ENCODE data around the gene DTNBP1. TPM values are rescaled to one million over a fixed set of nuclear protein-coding genes. Genes with fewer than 3 reads are reported as not detected.
A peak's percentile ranks its signal among the peaks of the same experiment; 100 is the strongest.

DTNBP1 gene
- total RNA-seq, 1 donor from 2014 or later: 27.0 TPM

DNA sequence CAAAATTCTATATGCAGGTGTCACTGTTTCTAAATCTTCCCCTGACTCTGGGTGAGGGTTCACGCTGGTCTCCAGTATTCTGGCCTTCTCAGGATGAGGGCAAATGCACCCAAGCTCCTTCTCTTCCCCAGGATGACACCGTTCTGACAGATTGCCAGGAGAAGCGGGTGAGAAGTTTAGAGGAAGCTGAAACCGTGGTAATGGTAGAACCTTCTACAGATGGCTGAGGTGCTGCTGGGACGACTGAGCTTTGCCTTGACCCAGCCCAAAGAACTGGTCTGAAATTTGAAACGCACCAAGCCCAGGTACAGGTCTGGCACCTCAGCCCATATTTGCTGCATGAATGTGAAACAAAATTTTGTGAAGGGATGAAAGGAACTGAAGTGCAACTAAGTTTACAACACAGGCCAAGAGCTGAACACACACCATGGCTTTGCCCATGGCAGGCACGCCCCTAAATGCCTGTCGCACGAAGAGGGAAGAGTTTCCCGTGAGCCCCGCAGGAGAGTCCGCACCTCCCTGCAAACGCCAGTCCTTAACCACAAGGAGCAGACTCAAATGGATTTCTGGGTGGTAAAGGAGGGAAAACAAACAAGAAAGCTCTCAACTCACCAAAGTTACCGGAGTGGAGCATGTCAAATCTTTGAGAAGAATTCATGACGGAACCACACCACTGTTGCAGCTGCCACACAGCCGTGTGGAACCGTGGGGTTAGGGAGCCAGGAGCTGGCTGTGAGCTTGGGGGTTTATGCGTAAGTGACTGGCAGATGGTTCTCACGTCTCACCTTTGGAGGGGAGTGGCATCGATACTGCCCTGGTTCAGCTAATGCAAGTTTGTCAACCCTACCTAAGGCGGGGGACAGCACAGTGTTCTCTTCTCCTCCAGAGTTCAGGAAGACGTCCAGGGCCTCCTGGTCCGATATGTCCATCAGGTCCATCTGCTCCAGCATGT, 138.9 kb downstream of the DTNBP1 start:
- no peak for ATAC-seq
- intact Hi-C loops (cut with micrococcal nuclease): no loop called here
- DNase-seq: peak; percentile 16

DNA sequence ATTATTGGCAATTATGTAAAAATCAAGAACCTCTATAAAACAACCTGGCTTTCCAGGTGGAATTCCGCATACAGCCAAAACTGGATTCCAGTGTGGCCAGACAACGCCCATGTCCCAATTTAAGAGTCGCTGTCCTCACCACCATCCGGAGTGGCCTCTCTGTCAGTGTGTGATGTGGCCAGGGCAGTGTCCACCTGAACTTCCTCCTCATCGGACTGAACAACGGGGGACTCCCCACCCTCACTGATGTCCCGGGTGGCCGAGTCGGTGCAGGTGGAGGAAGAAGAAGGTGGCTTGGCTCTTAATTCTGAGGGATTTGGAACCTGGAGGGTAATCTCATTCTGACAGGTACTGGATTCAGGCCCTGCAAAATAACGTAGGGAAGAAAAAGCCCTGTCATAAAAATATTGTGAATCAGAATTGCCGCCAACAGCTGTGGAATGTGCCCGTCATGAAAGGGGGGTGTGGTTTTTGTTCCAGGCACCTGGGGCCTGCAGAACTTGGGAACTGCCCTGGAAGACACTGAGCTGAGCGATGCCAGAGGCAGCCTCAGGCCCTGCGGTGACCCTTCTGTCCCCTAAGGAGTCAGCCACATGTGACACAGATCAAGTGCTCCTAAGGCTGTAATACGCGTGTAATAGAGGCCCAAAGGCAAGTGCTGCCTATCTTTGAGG, 139.8 kb downstream of the DTNBP1 start:
- DNase-seq: peak; percentile 39
- intact Hi-C loops (cut with micrococcal nuclease): no loop called here
- ATAC-seq: peak; percentile 68

DNA sequence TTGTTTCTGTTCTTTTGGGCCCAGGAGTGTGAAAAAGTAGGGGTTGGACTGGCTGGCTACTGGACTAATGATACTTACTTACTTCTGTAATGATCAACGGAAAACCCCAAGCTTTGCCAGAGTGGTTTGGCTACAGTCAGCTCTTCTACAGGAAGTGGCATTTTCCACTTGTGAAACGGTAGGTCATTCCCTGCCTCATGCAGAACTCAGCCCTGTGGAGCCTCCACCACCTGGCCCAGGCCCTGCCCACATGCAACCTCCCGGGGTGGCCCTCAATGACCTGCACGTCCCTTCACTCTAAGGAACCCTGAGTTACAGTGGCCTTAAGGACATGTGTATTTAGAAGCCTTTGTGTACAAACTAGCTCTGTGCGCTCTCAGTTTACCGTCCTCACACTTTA, 140.4 kb downstream of the DTNBP1 start:
- ATAC-seq (peak; percentile 15), DNase-seq (peak; percentile 31)
- intact Hi-C loops (cut with micrococcal nuclease): no loop called here

DNA sequence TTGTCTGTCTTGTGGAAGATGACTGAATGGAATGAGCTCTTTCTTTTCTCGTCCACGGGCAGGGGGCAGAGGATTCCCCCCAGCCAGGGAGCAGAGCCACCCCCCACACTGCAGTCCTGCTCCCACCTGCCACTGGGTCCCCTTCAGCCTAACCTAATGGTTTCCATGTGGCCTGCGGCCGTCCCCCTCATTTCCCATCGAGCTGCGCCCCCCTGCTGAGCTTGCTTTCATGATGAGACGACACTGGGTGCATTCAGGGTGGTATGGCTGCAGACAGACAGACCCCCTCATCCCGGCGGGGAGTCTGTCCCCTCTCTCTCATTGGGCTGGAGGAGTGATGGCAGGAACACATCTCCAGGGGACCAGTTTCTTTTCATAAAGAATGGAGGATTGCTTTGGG, 140.8 kb downstream of the DTNBP1 start:
- ATAC-seq: no peak
- intact Hi-C loops (cut with micrococcal nuclease): no loop called here
- DNase-seq: peak; percentile 28

DNA sequence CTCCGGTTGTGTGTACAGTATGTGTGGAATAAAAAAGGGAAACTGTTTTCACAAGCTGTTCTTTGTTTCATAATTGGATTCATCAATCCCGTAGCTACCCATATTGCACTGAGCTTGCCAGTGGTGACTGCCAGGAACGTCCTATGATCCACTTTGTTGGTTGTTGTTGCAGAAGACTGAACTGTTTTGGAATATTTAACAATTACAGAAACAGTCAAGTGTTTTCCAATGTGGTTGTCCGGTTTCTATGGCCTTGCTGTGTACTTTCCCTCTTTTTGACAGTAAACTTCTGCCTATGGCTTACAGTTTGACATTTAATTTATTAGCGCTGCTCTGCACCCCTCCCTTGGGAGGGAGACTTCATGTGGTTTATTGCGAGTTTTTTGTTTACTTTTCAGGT, 141.2 kb downstream of the DTNBP1 start:
- no peak for ATAC-seq
- DNase-seq: peak; percentile 20
- intact Hi-C loops (cut with micrococcal nuclease): no loop called here

DNA sequence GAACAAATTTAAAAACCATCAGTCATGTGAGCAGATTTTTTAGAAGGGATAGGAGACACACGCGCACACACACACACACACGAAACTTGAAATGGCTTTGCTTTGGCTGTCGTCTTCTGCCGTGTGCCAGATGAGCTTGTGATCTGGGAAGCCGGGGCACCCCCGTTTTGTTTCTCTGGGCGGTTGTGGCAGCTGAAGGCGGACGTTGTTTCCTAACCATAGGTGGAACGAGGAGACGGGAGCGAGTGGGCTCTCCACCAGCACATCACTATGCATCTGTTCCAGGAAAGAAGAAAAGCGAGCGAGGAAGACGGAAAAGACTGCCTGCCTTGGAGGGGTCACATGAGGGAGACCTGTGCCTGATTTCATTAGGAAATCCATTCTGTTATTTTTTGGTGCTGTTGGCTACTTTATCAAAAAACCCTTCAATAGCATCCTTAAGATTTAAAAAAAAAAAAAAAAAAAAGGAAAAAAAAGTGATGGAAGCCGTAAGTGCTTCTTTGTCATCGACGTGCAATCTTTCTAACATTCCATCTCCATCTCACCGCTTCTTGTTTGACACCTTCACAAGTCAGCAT, 142.1 kb downstream of the DTNBP1 start:
- no peak for ATAC-seq

DNA sequence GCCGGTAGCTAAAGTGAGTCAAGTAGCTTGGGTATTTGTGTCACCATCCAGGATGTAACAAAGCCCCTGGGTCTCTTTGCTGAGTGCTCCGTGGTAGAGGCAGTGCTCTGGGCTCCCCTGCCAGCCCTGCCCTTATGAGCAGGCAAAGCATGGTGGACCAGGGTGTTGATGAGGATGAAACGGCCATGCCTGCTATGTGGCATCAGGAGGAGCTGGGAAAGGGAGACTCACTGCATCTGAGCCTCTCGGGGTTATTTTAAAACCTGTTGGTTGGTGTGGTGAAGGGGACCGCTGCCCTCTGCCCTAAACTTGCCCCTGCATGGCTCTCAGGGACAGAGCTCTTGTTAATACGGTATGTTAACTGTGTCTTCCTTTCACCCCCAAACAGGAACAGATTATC, 143.1 kb downstream of the DTNBP1 start:
- intact Hi-C loops (cut with micrococcal nuclease): no loop called here
- no peak for ATAC-seq
- DNase-seq: no peak

More for the DNA sequence above, 142.1 kb downstream of the DTNBP1 start:
- intact Hi-C loops (cut with micrococcal nuclease): no loop called here
- DNase-seq: no peak

DNA sequence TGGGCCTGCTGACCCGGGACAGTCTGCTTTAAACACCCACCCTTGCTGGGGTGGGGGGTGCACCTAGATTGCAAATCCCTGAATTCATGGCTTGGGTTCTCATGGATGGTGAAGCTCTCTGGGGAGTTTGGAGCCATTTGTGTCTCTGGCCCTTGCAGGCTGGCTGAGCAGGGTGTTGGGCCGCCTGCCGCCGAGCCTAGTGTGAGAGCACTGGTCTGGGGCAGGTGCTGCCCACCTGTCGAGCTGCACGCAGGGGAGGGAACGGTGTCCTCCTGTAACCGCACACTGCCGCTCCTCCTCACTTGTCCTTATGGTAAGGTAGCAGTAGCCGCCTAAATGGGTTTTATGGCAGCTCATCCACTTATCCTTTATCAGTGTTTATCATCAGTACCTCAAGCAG, 143.9 kb downstream of the DTNBP1 start:
- ATAC-seq (no peak), DNase-seq (no peak)
- intact Hi-C loops (cut with micrococcal nuclease): no loop called here

DNA sequence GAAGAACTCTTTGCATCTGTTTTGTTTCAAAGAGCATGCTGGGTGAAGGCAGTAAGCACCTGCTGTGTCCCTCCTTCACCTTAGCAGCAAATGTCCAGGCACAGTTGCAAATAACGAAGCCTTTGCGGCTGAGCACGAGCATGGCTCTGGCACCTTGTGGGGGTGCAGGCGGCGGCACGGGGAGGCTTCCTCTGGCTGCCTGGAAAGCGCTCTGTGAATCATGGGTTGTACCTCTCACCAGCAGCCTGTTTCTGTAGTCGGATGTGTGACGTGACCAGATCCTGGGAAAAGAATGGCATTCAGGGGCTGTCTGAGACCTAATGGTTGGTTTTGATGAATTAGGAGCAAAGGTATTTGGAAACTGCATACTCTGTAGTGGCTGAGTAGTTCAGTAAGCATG, 144.8 kb downstream of the DTNBP1 start:
- DNase-seq (no peak), ATAC-seq (no peak)
- intact Hi-C loops (cut with micrococcal nuclease): no loop called here

DNA sequence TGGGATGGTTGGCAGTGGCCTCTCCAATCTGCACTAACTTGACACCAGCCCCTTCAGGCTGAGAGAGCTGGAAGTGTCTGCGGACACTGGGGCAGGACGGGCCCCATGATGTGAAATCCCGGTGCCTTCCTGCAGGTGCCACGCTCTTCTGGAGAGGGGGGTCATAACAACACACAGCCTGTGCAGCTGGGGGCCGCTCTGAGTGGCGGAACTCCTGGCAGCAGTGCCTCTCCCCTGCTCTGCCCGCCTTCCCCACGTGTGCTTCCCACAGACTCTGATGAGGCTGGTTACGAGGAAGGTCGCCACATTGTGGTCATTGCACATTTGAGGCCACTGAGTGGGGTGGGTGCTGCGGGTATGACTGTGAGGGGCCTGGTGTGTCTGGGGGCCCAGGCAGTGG, 145.2 kb downstream of the DTNBP1 start:
- no peak for ATAC-seq
- intact Hi-C loops (cut with micrococcal nuclease): no loop called here
- no peak for DNase-seq

DNA sequence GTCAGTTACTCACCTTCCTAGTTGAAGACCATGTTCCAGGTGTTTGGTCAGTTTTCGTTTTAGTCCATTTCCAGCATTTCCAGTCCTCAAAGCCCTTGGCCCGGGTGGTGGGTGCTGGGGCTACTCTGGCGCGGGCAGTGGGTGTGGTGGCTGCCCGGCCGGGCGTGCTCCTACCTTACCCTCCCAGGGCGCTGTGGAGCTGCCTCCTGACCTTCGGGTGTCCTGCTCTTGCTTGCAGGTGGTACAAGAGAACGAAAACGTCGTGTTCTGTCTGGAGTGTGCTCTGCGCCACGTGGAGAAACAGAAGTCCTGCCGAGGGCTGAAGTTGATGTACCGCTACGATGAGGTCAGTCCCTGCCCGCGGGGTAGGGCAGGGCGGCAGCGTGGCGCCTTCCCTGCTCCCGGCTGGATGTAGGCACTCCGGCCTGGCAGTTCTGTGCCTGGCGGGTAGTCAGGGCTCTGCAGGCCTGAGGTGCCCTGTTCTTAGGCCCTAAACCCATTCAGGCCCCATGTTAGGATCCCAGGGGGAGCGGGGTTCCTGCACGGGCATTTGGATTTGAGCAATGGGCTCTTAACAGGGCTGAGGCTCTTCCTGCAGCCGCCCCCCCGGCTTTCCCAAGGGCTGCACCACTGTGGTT, 145.8 kb downstream of the DTNBP1 start:
- no peak for ATAC-seq
- no peak for DNase-seq
- intact Hi-C loops (cut with micrococcal nuclease): no loop called here

DNA sequence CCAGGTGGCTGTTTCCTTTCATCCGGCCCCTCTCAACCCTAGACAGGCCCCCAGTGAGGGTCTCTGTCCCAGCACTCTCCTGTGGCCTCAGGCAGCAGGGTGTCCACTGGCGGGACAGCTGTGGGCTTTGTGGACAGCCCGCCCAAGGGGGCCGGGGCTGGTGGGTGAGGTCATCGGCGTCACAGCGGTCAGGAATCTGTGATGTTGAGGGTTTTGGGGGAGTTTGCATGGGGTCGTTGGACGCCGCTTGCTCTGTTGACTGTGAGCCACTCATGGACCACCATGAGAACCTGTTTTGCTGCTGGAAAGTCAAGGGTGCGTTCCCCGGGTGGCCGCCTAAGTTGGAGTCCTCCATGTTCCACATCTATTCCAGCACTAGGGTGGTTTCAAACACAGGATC, 146.4 kb downstream of the DTNBP1 start:
- DNase-seq (no peak), ATAC-seq (no peak)
- intact Hi-C loops (cut with micrococcal nuclease): no loop called here

DNA sequence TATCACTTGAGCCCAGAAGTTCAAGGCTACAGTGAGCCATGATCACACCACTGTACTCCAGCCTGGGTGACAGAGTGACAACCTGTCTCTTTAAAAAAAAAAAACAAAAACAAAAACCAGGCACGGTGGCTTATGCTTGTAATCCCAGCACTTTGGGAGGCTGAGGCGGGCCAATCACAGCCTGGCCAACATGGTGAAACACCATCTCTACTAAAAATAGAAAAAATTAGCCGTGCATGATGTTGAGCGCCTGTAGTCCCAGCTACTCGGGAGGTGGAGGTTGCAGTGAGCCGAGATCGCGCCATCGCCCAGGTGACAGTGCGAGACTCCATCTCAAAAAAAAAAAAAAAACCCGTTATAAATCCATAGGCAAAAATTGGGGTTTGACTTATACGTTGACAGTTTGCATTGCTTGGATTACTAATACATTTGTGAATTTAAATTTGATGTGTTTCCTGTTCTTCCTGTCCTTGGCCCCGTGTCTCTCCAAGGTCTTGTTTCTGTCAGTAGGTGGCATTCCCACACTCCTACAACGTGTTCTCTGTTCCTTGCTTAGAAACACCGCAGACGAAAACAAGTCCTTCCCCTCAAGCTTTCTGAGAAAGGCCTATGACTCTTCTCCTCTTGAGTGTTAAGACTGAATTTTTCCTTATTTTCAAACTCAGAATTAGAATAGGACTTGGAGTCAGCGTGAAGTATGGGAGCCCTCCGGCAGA, 147.0 kb downstream of the DTNBP1 start:
- intact Hi-C loops (cut with micrococcal nuclease): no loop called here
- peak; percentile 46 for ATAC-seq
- DNase-seq: peak; percentile 58

DNA sequence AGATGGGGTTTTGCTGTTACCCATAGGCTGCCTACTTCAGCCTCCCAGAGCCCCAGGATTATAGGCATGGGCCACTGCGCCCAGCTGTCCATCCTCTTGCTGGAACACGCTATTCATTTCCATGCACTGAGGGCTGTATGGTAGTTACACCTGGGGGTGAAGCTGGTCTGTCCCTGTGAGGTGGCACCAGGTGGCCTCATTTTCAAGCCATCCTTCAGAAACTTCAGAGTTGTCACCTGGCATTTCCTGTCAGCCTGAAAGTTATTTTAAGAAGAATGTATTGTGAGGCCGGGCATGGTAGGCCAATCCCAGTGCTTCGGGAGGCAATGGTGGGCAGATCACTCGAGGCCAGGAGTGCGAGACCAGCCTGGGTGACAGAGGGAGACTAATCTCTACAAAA, 147.6 kb downstream of the DTNBP1 start:
- DNase-seq (no peak), ATAC-seq (no peak)
- intact Hi-C loops (cut with micrococcal nuclease): no loop called here

DNA sequence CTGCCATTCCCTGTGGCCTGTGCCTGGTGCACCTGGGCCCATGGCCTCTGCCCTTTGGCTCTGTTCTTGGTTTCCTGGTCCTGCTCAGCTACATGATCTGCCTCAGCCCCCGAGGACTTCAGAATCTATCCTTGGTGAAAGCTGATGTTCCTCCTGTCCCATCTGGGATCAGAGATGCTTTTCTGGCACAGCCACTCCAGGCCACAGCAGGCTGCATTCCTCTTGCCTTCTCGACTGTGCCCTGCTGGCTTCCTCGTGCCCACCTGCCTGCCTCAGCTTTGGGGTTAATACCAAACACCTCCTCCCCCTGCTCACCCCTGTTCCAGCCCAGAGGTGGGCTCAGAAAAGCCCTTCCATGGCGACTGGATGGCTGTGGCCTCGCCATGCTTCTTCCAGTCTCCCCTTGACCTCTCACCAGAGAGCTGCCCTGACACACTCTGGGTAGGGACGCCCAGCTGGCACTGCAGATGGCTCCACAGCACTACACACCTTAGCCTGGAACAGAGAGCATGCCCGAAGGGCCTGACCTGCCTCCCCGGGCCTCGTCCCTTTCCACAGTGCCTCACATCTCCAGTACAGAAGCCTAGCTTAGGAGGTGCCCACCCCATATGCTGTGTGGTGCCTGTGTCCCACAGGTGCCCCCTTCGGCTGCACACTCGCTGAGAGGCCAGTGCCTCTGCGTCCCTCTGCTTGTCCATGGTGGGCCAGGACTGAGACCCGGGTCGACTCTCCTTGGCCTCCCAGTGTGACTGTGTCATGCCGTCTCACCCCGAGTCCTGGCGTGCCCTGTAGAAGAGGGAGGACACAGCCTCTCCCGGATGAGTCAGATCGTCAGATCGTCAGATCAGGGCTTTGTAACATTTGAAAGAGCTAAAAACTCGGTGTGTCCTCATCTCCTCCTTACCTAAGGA, 148.8 kb downstream of the DTNBP1 start:
- ATAC-seq: no peak
- intact Hi-C loops (cut with micrococcal nuclease): no loop called here
- no peak for DNase-seq

DNA sequence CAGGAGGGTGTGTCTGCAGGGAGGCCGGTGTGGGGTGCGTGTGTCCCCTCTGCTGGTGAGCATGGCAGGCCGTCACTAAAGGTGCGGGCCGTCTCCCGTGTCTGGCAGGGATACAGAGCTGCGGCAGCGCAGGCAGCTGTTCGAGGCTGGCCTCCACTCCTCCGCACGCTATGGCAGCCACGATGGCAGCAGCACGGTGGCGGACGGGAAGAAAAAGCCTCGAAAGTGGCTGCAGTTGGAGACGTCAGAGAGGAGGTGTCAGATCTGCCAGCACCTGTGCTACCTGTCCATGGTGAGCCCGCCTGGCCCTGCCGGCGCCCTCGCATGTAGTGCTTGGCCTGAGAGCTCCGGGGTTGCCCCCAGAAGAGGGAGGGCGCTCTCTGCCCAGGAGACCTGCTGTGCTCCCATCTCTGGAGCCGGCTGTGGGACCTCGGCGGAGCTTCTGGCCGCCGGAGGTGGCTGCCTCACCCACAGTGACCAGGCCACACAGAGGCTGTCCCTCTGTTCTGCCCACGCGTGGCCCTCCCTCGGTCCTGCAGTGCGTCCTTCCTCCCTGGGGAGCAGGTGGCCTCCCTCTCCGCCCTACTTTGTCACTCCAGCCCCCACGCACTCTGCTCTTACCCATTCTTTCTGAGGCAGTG, 149.6 kb downstream of the DTNBP1 start:
- intact Hi-C loops (cut with micrococcal nuclease): no loop called here
- DNase-seq (no peak), ATAC-seq (no peak)

DNA sequence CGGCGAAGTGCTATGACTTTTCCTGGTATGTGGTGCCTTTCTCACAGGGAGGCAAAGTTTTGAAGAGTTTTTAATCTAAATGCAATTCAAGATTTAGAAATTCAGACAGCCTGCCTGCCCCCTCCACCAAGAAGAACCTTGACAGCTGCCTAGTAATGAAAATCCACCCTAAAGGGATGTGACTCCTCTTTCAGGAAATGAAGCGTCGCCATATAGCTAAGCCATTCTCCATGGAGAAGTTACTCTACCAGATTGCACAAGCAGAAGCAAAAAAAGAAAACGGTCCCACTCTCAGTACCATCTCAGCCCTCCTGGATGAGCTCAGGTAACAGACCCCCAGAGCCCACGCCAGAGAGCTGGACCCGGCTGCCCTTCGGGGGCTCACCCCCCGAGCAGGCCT, 150.1 kb downstream of the DTNBP1 start:
- intact Hi-C loops (cut with micrococcal nuclease): no loop called here
- ATAC-seq (no peak), DNase-seq (no peak)

DNA sequence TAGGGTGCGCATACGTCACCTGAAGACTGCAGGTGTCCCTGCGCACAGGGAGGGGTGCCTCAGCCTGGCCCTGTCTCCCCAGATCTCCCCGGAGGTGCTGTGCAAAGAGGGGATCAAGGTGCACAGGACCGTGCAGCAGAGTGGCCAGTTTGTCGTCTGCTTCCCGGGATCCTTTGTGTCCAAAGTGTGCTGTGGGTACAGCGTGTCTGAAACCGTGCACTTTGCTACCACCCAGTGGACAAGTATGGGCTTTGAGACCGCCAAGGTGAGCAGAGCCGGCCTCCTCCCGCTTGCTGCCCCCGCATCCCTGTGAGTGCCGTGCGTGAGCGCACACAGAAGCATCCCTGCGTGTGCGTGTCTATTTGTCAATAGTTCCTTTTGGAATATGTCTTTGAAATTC, 150.7 kb downstream of the DTNBP1 start:
- intact Hi-C loops (cut with micrococcal nuclease): no loop called here
- DNase-seq (peak; percentile 66), ATAC-seq (peak; percentile 66)
